HG02943 (cell line): ENCODE data around the gene SCAF4.

Source experiments
- ATAC-seq: cut with Tn5 transposase; IDR thresholded peaks from one replicate; pipeline ENCODE4 v1.9.1; 2021; ENCODE audit warnings: mild to moderate bottlenecking, low read depth, moderate library complexity; ENCODE audit not compliant: unreplicated experiment

The SCAF4 gene

GRCh38 chr21:31713973-31714740 is 17.8 kb downstream of the SCAF4 start:
- ATAC-seq: no peak

- no peak for ATAC-seq
Observed at GRCh38 chr21:31713115-31713514, 18.8 kb downstream of the SCAF4 start.

GRCh38 chr21:31711745-31712285 is 20.1 kb downstream of the SCAF4 start:
- no peak for ATAC-seq

GRCh38 chr21:31711326-31711725 is 20.6 kb downstream of the SCAF4 start:
- ATAC-seq: no peak

- no peak for ATAC-seq
Observed at GRCh38 chr21:31710586-31710985, 21.3 kb downstream of the SCAF4 start.

GRCh38 chr21:31708541-31708940 is 23.4 kb downstream of the SCAF4 start:
- no peak for ATAC-seq

- no peak for ATAC-seq
Observed at GRCh38 chr21:31707499-31707898, 24.4 kb downstream of the SCAF4 start.

GRCh38 chr21:31706562-31706961 is 25.4 kb downstream of the SCAF4 start:
- ATAC-seq: no peak

GRCh38 chr21:31700040-31700439 is 31.9 kb downstream of the SCAF4 start:
- ATAC-seq: no peak

GRCh38 chr21:31698461-31698860 is 33.5 kb downstream of the SCAF4 start:
- ATAC-seq: no peak

- no peak for ATAC-seq
Observed at GRCh38 chr21:31696424-31696823, 35.5 kb downstream of the SCAF4 start.

- no peak for ATAC-seq
Observed at GRCh38 chr21:31693222-31693621, 38.7 kb downstream of the SCAF4 start.

GRCh38 chr21:31688603-31689368 is 43.1 kb downstream of the SCAF4 start:
- no peak for ATAC-seq

GRCh38 chr21:31687108-31687507 is 44.8 kb downstream of the SCAF4 start:
- no peak for ATAC-seq

- no peak for ATAC-seq
Observed at GRCh38 chr21:31686272-31686915, 45.5 kb downstream of the SCAF4 start.

GRCh38 chr21:31684918-31685317 is 47.0 kb downstream of the SCAF4 start:
- ATAC-seq: no peak

- ATAC-seq: no peak
Observed at GRCh38 chr21:31683029-31683428, 48.9 kb downstream of the SCAF4 start.

- ATAC-seq: no peak
Observed at GRCh38 chr21:31682620-31683019, 49.3 kb downstream of the SCAF4 start.

- ATAC-seq: no peak
Observed at GRCh38 chr21:31678478-31678877, 53.4 kb downstream of the SCAF4 start.

GRCh38 chr21:31677047-31677446 is 54.9 kb downstream of the SCAF4 start:
- ATAC-seq: no peak

GRCh38 chr21:31675960-31676359 is 56.0 kb downstream of the SCAF4 start:
- no peak for ATAC-seq
